Activated CD4-positive, CD25-positive, alpha-beta regulatory T cell treated with anti-CD3 and anti-CD28 coated beads, Interleukin-2, amount 50 U/mL, for 16 hours (primary cell): ENCODE measurements around the gene PHACTR1.
"Not testable (repeated sequence)": the region's sequence is repeated elsewhere in the genome, so short reads cannot be mapped to it uniquely, and the experiment has no call there.

Experiments
- DNase-seq: peaks from one replicate; pipeline ENCODE4 v3.0.0-alpha.2; 2020; ENCODE audit warnings: low read depth, low spot score

PHACTR1 gene

GRCh38 chr6:12899046-12899833 lies 182.7 kb downstream of the PHACTR1 start:
- no peak for DNase-seq

GRCh38 chr6:12903246-12903645 lies 186.7 kb downstream of the PHACTR1 start:
- DNase-seq = no peak

GRCh38 chr6:12909833-12910232 lies 193.3 kb downstream of the PHACTR1 start:
- DNase-seq = no peak

GRCh38 chr6:12911427-12911826 lies 194.9 kb downstream of the PHACTR1 start:
- no peak for DNase-seq

- no peak for DNase-seq
Measured at GRCh38 chr6:12913201-12913600, 196.6 kb downstream of the PHACTR1 start.

- DNase-seq = no peak
Measured at GRCh38 chr6:12916006-12916405, 199.4 kb downstream of the PHACTR1 start.

- DNase-seq = no peak
Measured at GRCh38 chr6:12916420-12917136, 200.0 kb downstream of the PHACTR1 start.

- no peak for DNase-seq
Measured at GRCh38 chr6:12921467-12921866, 204.9 kb downstream of the PHACTR1 start.

- no peak for DNase-seq
Measured at GRCh38 chr6:12923644-12924235, 207.2 kb downstream of the PHACTR1 start.

GRCh38 chr6:12924911-12925310 lies 208.3 kb downstream of the PHACTR1 start:
- no peak for DNase-seq

GRCh38 chr6:12927746-12928145 lies 211.2 kb downstream of the PHACTR1 start:
- DNase-seq = no peak

GRCh38 chr6:12929678-12930077 lies 213.1 kb downstream of the PHACTR1 start:
- no peak for DNase-seq

GRCh38 chr6:12931639-12932038 lies 215.1 kb downstream of the PHACTR1 start:
- DNase-seq = no peak

- DNase-seq = no peak
Measured at GRCh38 chr6:12935637-12936036, 219.1 kb downstream of the PHACTR1 start.

GRCh38 chr6:12937971-12938370 lies 221.4 kb downstream of the PHACTR1 start:
- DNase-seq = no peak

- no peak for DNase-seq
Measured at GRCh38 chr6:12939314-12939713, 222.7 kb downstream of the PHACTR1 start.

- no peak for DNase-seq
Measured at GRCh38 chr6:12941422-12941821, 224.9 kb downstream of the PHACTR1 start.

GRCh38 chr6:12943549-12943948 lies 227.0 kb downstream of the PHACTR1 start:
- DNase-seq = no peak

GRCh38 chr6:12944001-12944400 lies 227.4 kb downstream of the PHACTR1 start:
- DNase-seq = no peak

- DNase-seq = not testable (repeated sequence)
Measured at GRCh38 chr6:12944528-12944927, 228.0 kb downstream of the PHACTR1 start.

GRCh38 chr6:12947151-12947871 lies 230.7 kb downstream of the PHACTR1 start:
- no peak for DNase-seq

- no peak for DNase-seq
Measured at GRCh38 chr6:12947967-12948366, 231.4 kb downstream of the PHACTR1 start.
